HG03442 (cell line): ENCODE results near the gene RILP.
"Not testable (repeated sequence)": the region's sequence is repeated elsewhere in the genome, so short reads cannot be mapped to it uniquely, and the experiment has no call there.

Experiments
- ATAC-seq: cut with Tn5 transposase; IDR thresholded peaks from one replicate; pipeline ENCODE4 v1.9.1; 2021; ENCODE audit warnings: mild to moderate bottlenecking, moderate library complexity; ENCODE audit not compliant: unreplicated experiment

The RILP gene

GRCh38 chr17:1649844-1650501 is at the start of gene RILP:
Gene RILP, minus strand, starts transcription at chr17:1649866. Its CDS starts 62 bp downstream, at chr17:1649804.
- peak; percentile 8 for ATAC-seq

- no peak for ATAC-seq
Measured at GRCh38 chr17:1697681-1698080, 48.0 kb upstream of the RILP start.

GRCh38 chr17:1695365-1695764 is 45.7 kb upstream of the RILP start:
- ATAC-seq, result no peak

GRCh38 chr17:1693339-1693738 is 43.7 kb upstream of the RILP start:
- no peak for ATAC-seq

- no peak for ATAC-seq
Measured at GRCh38 chr17:1690544-1691221, 41.0 kb upstream of the RILP start.

GRCh38 chr17:1688405-1688804 is 38.7 kb upstream of the RILP start:
- not testable (repeated sequence) for ATAC-seq

- ATAC-seq, result no peak
Measured at GRCh38 chr17:1686086-1686485, 36.4 kb upstream of the RILP start.

- peak; percentile 98 for ATAC-seq
Measured at GRCh38 chr17:1684378-1685189, 34.9 kb upstream of the RILP start, which contains the start of gene PRPF8. Gene PRPF8, minus strand, starts transcription at chr17:1684867. Its CDS starts 296 bp downstream, at chr17:1684571.

- no peak for ATAC-seq
Measured at GRCh38 chr17:1683459-1683858, 33.8 kb upstream of the RILP start.

GRCh38 chr17:1676401-1676800 is 26.7 kb upstream of the RILP start:
- no peak for ATAC-seq

- ATAC-seq, result no peak
Measured at GRCh38 chr17:1673041-1673785, 23.5 kb upstream of the RILP start.

GRCh38 chr17:1663934-1664333 is 14.3 kb upstream of the RILP start:
- not testable (repeated sequence) for ATAC-seq

- ATAC-seq, result no peak
Measured at GRCh38 chr17:1661045-1661444, 11.4 kb upstream of the RILP start.

- no peak for ATAC-seq
Measured at GRCh38 chr17:1658100-1658499, 8.4 kb upstream of the RILP start.

- ATAC-seq, result no peak
Measured at GRCh38 chr17:1653735-1654134, 4.1 kb upstream of the RILP start.

GRCh38 chr17:1652794-1653193 is 3.1 kb upstream of the RILP start:
- not testable (repeated sequence) for ATAC-seq

GRCh38 chr17:1651559-1651844 is 1.8 kb upstream of the RILP start:
- ATAC-seq, result no peak

- ATAC-seq, result no peak
Measured at GRCh38 chr17:1650731-1651558, 1.3 kb upstream of the RILP start.

- peak; percentile 36 for ATAC-seq
Measured at GRCh38 chr17:1648963-1649843, 463 bp downstream of the RILP start.
